Measurements from ENCODE around the gene CAMK2A.

Gene CAMK2A

DNA sequence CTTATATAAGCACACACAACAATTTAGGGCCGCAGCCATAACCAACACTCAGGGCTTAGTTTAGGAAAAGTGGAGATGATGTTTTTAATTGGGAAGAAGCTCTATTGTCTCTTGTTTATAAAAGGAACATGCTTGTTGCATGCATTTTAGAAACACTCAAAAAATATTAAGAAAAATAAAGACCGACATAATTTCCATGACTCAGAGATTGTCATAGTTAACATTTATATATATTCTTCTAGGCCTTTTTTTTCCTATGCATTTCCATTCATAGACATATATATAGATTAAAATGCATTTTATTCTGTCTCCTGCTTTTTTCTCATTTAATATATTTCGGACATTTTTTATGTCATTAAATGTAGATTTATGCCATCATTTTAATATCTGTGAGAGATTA is 26.7 kb upstream of the CAMK2A start:
- no peak for DNase-seq (ENCODE audit: low read depth in 1 of 2, low spot score in 1 of 2)

DNA sequence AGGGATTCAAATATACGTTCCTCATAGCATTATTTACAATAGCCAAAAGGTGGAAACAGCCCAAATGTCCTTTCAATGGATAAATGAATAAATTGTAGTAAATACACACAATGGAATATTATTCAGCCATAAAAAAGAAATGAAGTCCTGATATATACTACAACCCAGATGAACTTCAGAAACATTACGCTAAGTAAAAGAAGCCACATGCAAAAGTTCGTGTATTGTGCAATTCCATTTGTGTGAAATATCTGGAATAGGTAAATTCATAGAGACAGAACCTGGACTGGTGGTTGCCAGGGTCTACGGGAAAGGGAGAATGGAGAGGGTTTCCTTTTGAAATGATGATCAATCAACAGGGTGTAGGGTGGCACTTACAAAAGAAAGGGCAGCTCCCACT is 25.7 kb upstream of the CAMK2A start:
- DNase-seq (ENCODE audit: low read depth in 1 of 2, low spot score in 1 of 2), result no peak

DNA sequence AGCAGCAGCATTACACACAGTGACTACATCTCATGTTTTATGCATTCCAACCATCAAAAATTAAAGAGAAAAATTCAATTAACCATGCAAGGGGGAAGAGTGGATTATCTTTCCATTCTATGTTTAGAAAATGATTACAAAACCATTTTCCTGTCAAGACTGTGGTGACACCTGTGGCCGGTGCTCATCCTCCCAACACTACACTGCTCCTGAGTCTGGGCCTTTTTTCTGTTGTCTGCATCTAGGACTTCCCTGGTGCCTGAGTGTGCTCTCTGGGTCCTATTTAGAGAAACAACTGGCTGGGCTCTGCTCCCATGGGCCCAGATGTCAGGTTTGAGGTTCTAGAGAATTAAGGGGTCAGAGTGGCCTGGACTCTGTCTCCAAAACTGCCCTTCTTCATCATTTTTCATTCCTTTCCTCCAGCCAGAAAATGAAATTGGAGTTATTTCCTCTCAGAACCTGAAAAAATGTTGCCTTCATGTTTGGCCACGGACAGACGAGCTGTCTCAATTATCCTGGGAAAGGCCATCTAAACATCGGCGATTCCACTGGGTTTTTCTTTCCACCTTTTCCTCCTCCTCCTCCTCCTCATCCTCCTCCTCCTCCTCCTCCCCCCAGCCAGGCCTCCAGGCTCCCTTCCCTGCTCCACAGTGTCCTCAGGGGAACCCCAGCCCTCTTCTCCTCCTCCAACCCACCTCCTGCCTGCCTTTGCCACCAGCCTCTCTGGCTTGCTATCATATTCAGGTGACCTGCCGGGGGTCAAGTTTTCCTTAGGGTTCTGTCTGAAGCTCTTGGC is 24.5 kb upstream of the CAMK2A start:
- no peak for DNase-seq (ENCODE audit: low read depth in 1 of 2, low spot score in 1 of 2)

DNA sequence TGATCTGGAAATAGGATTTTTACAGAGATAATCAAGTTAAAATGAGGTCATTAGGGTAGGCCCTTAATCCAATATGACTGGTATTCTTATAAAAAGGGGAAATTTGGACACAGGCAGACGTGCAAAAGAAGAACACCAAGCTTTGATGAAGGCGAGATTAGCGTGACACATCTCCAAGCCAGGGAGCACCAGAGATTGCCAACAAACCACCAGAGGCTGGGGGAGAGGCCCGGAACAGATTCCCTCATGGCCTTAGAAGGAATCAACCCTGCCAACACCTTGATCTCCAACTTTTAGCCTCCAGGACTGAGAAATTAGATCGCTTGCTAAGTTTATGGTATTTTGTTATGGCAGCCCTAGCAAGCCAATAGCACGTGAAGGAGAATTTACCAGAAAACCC is 23.9 kb upstream of the CAMK2A start:
- no peak for DNase-seq (ENCODE audit: low read depth in 1 of 2, low spot score in 1 of 2)

DNA sequence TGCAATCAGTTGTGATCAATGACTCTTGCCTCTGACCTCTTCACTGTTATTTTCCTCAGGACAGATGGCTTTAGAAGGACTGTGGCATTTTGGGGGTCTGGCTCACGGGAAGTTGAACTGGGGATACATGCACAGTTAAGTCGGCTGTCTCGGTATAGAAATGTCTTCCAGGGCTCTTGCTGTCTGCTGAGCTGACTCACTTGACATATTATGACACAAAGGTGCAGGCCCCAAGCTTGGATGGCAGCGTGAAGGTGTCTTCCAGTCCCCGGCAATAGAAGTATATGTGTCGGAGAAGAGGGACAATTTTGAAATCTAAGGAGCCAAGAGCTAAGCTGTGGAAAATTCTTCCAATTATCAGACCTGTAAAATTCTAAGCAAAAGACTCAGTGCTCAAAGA is 22.9 kb upstream of the CAMK2A start:
- no peak for DNase-seq (ENCODE audit: low read depth in 1 of 2, low spot score in 1 of 2)

DNA sequence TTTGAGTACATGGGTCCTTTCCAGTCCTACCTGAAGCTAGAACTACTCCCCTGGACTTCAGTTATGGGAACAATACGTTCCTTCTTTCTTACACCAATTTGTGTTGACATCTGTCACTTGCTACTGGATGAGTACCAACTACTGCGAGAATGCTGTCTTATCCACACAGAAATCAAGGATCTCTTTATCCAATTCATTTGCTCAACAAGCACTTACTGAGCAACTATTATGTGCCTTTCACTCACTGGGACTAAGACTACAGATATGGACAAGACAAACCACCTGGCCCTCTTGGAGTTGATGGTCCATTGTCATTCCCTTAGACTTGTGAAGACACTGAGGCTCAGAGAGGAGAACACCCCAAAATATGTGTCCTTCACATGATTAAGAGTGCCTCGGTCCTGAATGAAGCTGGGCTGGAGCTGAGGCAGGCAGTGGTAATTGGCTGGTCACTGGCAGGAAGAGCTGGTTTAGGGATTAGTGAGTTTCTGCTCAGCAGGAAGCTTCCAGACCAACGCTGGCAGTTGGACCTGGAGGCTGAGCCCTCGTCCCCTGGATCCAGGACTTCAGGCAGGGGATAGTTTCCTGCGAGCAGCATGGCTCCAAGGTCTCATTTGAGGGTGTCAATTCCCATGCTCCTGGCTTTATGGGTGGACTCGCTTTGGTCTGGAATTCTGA is 21.6 kb upstream of the CAMK2A start:
- DNase-seq (ENCODE audit: low read depth in 1 of 2, low spot score in 1 of 2), result no peak

DNA sequence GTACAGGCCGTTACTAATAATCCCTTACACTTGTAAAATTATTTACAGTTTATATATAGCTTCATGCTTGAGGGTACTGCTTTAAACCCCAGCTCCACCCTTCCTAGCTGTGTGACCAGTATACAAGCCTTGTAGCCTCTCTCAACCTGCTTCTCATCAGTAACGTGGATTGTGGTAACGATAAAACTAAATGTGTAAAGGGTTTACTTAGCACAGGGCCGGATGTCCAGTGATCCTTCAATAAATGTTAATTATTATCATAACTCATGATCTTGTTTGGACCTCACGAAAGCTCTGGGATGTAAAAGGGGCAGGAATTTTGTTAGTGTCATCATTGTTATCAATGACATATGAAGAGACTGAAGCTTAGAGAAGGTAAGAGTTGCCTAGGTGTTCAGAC is 20.7 kb upstream of the CAMK2A start:
- no peak for DNase-seq (ENCODE audit: low read depth in 1 of 2, low spot score in 1 of 2)

DNA sequence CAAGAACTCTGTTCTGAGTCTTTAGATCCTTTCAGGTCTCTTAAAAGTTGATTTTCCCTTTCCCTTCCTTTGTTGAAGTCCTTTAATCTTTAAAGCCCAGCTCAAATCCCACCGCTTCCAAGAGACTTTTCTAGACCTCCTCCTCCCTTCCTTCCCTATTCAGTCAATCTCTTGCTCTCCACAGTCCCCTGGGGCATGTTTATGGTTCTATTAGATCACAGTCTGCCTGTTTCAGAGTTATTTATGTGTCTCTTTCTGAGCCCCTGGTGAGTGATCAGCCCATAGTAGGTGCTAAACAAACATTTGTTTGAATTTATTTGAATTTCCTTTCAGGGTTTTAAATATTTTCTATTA is 20.3 kb upstream of the CAMK2A start:
- DNase-seq (ENCODE audit: low read depth in 1 of 2, low spot score in 1 of 2), result no peak

DNA sequence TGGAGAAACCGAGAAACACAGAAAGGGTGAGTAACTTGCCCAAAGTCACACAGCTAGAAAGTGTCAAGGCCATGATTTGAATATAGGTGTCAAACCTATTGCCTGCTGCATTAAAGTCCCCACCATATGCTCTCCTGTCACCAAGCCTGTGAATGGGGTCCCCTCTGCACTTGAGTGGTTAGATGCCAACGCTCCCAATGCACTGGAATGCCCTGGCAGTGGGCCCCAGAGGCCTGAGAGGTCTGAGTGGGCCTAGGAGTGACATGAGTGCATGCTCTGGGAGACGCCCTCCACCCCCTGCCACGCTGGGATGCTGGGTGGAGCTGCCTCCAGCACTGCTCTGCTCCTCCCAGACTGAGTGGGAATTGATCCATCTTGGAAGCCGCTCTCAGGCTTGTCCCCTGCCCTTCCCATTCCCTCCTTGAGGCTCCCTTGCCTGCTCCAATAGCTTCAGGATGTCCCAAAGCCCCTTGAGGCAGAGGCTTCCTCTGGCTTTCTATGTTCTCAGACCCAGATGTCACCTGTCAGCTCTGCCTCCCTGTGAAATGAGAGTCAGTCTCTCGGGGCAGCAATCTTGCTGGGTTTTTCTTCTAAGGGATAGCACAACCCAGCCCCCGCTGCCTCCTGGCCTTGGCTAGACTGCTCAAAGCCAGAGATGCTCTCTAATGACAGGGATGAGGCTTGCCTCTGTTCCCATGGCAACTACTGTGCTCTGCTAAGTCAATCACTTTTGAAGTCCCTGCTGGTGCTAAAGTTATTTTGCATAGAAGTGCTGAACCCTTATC is 19.7 kb upstream of the CAMK2A start:
- DNase-seq (ENCODE audit: low read depth in 1 of 2, low spot score in 1 of 2), result no peak

DNA sequence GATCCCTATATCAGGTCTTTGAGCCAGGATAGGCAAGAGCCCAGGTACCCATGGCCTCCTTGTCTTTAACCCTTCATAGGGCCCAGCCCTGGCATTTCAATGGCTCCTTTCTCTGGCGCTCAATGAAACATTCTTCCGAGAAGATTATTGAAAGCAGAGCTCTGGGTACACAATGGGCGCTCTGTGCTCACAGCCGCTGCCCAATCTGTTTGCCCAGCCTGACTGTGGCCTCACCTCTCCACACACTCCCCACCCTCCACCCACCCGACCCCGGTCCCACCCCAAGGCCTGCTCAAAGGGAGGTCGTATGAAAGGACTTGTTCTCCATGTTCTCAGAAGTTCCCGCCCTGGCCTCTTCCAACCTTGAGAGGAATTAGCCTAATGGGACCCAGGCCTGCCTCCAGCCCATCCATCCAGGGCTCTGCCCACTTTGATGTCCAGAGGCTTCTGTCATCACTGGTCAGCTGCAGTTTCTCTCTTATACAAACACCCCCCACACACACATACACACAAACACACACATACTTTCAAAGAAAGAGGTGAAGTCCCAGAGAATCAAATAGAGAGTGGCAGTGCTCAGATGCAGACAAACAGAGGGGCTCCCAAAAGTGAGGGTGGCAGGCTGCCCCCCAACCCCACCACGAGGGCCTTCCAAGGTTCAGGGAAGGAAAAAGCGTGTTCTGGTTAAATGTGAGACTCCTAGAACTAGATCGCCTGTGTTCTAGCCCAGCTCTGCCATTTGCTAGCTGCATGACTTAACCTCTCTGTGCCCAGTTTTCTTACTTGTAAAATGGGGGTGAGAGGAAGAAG is 18.2 kb upstream of the CAMK2A start:
- no peak for DNase-seq (ENCODE audit: low read depth in 1 of 2, low spot score in 1 of 2)

DNA sequence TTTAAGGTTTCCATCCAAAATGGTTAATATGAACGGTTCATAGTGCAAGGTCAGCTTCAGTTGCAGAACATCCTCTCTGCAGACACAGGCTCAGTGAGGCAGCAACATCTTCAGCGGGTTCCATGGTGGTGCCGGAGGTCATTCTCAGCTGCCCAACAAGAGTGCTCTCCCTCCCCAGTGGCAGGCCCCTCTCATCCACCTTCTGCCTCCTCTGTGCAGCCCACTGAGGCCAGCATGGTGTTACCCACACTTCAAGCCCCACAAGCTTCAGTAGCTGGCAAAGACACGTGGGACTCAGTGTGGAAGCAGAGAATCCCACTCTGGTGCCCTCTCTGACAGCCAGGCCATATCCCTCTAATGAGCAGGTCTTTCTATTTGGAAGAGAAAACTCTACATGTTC is 17.2 kb upstream of the CAMK2A start:
- no peak for DNase-seq (ENCODE audit: low read depth in 1 of 2, low spot score in 1 of 2)

DNA sequence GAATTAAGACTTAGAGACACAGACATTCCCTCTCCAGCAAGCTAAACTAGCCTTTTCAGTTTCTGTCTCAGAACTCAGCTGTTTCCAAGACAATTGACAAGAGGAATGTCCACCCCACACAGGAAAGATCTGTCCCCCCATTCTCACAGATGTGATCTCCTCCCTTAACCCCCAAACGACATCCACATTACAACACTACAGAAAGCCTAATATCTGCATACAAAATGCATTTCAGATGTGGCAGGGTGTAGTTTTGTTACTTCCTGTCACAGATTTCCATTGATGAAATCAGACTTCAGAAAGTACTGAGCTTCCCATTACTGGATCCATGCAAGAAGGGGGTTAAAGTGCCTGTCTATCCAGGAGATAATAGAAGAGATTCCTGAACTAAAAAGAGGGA is 16.0 kb upstream of the CAMK2A start:
- no peak for DNase-seq (ENCODE audit: low read depth in 1 of 2, low spot score in 1 of 2)

DNA sequence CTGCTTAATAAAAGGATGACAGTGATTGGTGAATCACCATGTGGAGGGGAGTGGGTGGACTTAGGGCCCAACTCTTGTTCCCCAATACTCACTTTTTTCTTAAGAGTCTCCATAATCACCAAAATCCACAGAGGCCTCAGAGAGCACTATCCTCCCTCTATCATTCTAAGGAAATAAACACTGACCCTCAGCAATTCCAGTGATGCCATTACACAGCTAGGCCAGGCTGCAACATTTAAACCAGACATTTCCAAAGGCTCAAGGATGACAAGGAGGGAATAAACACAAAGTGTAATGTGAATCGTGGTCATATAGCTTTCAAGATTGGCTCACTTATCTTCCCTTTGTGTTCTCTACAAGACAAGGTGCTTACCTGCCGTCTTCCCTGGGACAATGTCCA is 15.5 kb upstream of the CAMK2A start:
- no peak for DNase-seq (ENCODE audit: low read depth in 1 of 2, low spot score in 1 of 2)

DNA sequence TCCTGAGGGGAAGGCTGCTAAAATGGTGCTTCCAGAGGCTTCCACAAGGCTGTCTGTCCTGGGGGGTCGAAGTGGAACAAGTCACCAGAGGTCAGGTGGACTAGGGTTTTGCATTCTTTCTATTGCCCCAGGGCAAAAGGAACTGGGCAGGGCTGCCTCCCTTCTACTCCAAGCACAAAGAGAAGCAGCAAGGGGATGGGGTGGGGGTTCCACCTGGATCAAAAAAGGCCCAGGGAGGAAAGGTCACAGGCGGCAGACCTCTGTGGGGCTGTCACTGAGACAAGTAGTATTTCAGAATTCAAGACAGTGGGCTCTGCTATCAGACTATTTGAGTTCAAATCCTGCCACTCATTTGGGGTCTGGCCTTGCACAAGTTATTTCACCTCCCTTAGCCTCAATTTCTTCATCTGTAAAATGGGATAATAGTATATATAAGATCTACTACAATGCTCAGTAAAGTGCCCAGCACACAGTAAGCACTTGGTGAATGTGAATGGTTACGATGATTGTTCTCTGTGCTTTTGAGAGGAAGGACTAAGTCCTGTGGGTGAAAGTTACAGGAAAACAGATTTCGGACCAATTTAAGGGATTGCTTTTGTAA is 15.0 kb upstream of the CAMK2A start:
- DNase-seq (ENCODE audit: low read depth in 1 of 2, low spot score in 1 of 2), result no peak

DNA sequence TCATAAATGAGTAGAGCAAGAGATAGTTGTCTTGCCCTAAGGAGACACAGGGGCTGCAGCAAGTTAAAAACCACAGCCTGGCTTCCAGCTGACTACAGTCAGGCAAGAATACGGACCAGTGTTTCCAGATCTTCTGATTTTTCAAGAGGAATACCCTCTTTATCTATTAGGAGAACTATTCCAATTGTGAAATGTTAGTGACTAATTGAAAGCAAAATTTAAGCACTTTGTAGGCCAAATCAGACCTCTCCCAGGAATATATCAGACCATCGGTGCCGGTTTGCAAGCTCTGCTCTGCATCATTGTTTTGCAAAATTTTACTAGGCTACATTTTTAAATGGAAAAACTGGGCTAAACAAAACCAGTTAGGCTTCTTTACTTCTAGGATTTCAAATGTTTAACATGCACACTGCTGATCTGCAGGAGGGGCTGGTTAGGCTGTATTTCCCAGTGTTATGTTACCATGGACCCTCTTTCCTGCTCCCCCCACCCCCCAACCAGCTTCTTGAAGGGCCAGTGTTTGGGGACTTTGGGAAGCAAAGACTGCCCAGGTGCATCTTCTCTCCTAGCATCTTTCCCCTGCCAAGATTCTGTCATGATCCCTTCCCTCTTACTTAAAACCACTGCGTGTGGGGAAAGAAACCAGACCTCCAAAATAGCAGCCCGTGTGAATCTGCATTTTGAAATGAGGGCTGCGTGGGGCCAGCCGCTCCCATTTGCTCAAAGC is 14.2 kb upstream of the CAMK2A start:
- DNase-seq (ENCODE audit: low read depth in 1 of 2, low spot score in 1 of 2), result no peak

DNA sequence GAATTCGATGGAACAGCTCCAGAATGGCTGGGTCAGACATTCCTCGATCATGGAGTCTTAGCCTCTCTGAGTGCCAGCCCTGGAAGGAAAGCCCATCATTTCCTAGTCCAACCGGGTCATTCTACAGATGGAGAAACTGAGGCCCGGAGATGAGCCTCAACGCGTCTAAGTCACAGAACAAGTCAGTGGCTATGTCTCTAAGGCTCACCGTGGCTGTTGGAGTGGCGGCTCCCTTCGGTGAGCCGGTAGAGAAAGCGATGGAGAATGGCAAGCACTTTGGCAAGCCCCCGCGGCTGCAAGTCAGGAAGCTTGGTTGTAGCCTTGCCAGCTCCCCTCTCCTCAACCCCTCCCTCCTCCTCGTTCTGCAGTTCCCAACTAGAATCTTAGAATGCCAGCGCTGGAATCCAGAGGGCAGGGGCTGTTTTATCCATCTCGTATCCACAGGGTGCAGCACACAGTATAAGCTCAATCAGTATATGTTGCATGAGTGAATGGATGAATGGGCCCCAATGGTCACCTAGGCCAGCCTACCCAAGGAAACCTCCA is 13.6 kb upstream of the CAMK2A start:
- DNase-seq (ENCODE audit: low read depth in 1 of 2, low spot score in 1 of 2), result no peak

DNA sequence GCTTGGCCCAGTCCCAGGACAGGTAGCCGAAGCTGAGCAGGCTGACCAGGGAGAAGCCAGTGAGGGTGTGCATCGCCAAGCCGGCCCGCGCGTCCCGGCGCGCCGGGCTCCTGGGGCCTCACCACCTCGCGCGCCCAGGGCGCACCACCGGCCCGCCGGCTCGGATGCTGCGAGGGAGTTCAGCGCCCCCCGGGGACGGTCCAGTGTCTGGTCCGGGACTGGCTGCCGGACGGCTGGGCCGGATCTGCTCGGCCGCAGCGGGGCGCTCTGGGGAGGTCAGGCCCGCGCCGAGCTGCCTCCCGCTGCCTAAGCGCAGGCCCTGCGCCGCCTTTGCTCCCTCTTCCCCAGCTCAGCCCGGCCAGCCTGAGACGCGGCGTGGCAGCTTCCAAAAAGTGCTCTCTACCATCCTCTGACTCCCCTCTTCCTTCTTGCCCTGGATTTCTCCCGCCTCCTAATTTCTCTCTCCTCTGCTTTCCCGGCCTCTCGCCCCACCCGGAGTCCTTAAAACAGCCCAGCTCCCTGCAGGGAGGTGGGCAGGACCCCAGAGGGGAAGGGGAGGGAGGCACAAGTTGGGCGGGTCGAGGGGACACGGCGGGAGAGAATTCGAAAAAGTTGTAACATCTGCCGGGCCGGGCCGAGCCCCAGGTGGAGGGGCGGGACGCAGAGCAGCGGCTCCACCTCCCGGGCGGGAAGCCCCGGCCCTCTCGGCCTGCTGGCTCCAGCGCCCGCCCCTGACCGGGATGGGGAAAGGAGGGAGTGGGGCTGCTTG is 12.9 kb upstream of the CAMK2A start, which contains the start of gene ARSI:
Gene ARSI, minus strand, starts transcription at position 605 of the 769 bp plus-strand sequence. Its CDS starts 532 bp downstream, at position 73.
- no peak for DNase-seq (ENCODE audit: low read depth in 1 of 2, low spot score in 1 of 2)

DNA sequence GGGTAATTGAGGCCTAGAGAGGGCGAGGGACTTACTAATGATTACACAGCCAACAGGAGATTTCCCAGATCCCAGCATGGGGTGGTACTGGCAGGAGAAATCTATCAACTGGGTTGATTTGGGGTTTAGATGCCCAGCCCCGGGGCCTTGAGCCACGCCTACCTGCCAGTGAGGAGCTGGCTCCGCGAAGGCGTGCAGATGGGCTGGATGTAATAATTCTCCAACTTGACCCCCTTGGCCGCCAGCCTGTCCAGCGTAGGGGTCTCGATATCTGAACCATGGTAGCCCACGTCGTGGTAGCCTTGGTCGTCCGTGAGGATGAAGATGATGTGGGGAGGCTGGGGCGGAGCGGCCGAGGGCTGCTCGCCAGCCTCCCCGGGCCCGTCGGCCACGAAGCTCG is 12.3 kb upstream of the CAMK2A start:
- no peak for DNase-seq (ENCODE audit: low read depth in 1 of 2, low spot score in 1 of 2)

DNA sequence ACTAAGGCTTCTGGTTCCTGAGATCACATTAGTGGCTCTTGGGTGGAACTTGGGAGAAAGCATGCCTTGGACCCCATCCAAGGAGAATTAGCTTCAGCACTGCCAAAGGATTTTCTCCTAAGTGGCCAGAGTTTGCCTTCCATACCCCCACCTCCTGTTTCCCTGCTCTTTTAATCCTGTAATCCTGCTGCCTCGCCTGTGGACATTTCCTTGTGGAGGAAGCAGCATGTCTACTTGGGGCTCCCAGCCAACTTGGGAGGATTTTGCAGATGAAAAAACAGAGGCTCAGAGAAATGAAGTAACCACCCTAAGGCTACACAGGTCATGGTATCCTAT is 11.6 kb upstream of the CAMK2A start:
- no peak for DNase-seq (ENCODE audit: low read depth in 1 of 2, low spot score in 1 of 2)

Measured in stimulated activated CD4-positive, alpha-beta T cell treated with anti-CD3 and anti-CD28 coated beads, Interleukin-15, amount 100 ng/mL, for 1 hour (primary cell).